GM19043 (cell line): ENCODE measurements around the gene OLAH.
A peak's percentile ranks its signal among the peaks of the same experiment; 100 is the strongest.

ENCODE experiments used
- ATAC-seq: cut with Tn5 transposase; IDR thresholded peaks from one replicate; pipeline ENCODE4 v1.9.1; 2021; ENCODE audit warnings: low read depth; ENCODE audit not compliant: unreplicated experiment

OLAH gene

DNA sequence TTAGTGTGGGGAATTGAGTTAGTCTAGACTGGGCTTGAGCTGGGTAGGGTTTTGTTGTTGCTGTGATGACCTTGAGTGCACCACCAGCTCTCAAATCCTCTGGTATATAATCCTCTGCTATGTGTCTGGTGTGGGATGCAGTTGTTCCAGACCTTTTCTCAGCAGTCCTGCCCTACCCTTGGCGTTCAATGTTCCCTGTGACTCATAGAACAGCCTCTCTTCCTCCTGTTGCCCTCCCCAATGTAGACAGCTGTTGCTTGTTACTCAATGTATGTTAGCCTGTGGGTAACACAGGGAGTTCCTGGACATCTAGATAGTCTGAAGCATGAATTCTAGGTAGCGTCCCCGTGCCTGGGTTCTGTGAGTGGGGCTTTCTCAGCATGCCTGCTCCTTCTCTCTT is 25.1 kb downstream of the OLAH start:
- no peak for ATAC-seq

DNA sequence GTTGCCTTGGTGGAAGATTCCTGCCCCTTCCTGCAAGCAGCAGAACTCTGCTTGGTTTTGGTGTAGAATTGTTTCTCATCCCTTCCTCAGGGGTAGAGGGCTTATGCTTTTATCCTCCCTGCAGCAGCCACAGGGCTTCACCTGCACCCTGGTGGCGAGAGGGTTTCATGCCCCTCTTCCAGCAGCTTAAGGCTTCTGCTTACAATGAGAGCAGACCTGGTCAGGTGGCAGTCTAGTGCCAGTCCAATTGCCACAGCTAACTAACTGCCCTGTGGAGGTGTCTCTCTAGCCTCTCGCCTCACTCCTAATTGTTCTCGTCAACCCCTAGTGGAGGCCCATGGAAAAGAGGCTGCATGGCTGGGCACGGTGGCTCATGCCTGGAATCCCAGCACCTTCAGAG is 25.5 kb downstream of the OLAH start:
- ATAC-seq: no peak

- no peak for ATAC-seq
These were observed 28.6 kb downstream of the OLAH start for GRCh38 chr10:15072358-15072757.

DNA sequence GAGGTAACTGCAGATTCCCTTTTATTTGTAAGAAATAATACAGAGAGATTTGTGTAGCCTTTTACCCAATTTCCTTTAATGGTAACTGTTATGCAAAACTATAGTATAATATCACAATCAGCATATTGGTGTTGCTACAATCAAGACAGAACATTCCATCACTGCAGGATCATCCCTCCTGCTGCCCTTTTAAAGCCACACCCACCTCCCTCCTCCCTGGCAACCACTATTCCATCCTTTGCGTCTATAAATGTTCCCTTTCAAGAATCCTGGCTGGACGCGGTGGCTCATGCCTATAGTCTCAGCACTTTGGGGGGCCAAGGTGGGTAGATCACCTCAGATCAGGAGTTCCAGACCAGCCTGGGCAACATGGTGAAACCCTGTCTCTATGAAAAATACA is 31.7 kb downstream of the OLAH start:
- ATAC-seq: no peak

- no peak for ATAC-seq
These were observed 40.1 kb downstream of the OLAH start for GRCh38 chr10:15083674-15084501.

DNA sequence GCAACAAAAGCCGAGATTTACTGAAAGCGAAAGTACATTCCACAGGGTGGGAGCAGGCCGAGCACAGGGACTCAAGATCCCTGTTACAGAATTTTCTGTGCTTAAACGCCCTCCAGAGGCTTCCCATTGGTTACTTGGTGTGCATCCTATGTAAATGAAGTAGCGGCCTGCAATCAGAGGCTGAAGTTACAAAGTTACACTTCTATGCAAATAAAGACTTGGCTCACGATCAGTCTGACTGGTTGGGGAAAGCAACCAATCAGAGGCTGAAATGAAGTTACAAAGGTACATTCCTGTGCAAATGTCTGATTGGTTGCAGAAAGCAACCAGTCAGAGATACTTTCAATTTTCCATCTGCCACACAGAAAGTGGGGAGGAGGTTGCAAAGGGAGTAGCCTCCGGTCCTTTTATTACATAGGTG is 40.8 kb downstream of the OLAH start:
- ATAC-seq: no peak

DNA sequence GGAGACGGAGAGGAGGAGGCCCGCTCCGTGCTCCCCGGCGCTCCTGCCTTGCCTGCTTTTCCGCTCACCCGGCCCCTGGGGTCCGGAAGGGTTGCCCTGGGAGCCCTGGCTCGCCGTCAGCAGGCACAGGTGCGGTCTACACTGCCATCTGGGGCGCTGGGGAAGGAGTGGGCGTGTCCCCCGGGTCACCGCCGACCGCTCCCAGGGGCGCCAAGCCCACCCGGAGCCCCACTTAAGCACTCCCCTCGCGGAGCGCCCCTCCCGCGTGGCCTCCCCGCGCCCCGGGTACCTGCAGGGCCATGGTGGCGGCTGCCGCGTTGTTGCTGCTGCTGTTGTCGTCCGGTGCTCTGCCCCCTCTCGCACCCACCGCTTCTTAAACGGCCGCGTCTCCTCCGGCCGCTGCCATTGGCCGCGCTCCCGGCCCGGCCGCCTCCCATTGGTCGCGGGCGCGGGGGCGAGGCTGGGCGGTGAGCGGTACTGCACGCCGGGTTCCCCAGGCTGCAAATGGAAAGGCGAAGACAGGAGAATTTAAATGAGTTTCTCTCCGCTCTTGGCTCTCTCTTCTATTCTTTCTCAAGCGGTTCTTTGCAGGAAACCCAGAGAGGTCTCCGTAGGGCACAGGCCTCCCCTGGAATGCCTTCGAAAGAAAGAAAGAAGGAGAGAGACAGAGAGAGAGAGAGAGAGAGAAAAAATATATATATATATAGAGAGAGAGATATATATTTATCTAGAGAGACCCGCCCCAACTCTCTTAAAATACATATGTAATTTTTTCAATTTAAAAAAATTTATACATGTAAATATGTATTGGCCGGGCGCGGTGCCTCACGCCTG is 44.9 kb downstream of the OLAH start, which contains the start of gene ACBD7:
ACBD7 (minus strand) TSS at position 349 of the 834 bp plus-strand sequence; CDS start at position 301, 48 bp downstream.
- ATAC-seq: peak; percentile 100

GRCh38 chr10:15091418-15091817 is 47.7 kb downstream of the OLAH start:
- no peak for ATAC-seq

GRCh38 chr10:15092855-15093408 is 49.2 kb downstream of the OLAH start:
- no peak for ATAC-seq

DNA sequence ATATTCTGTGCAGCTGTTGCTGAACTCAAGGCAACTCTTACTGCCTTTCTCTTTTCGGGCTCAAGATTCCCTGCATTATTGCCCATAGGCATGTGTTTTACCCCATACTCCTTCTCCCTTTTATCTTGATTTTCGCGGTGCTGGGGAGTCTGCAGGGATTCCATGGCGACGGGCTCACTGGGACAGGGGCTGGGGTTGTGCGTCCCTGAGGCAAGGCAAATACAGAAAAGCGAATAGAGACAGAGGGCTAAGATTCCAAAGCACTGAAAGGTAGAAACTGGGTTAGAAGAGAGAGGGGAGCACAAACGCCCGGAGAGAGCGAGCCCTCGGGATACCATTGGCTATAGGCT is 52.9 kb downstream of the OLAH start:
- peak; percentile 9 for ATAC-seq

GRCh38 chr10:15097011-15097812 is 53.5 kb downstream of the OLAH start, which contains the start of gene RPP38:
Gene RPP38 (plus strand): TSS chr10:15097355. CDS start chr10:15103315, 5,960 bp downstream.
- ATAC-seq: peak; percentile 73

DNA sequence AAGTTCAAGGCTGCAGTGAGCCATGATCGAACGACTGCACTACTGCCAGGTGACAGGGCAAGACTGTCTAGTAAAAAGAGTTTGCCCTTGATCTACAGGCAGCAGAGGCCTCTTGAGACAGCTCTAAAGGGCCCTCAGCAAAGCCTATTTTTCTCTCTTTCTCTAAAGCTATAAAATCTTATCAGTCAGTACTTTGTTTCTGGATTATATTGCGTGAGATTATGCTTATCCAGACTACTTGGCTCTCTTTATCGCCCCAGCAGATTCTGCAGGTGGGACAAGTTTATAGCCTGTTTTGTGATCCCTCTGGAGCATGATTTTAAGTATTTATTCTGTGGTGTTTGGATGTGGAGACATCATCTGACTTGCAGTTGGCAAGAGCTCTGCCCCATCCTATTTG is 56.1 kb downstream of the OLAH start:
- ATAC-seq: no peak

- no peak for ATAC-seq
These were observed 59.8 kb downstream of the OLAH start for GRCh38 chr10:15103513-15103912.

- no peak for ATAC-seq
These were observed 62.7 kb downstream of the OLAH start for GRCh38 chr10:15106352-15107013.

DNA sequence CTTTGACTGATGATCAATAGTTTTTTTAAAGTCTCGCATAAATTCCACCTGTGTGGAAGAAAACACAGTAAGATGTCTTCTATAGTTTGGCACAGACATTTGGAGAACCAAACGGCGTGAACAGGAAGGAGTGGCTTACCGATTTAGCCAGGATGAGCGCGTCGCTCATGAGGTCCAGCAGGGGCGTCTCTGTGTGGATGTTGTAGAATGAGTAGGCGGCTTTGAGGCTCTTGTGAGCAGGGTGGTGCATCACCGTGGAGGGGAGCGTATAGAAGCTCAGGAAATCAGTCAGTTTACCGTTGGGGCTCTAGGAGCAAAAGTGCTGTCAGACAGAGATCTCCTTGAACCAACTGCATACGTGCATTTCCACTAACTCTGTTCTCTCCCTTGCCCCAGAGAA is 68.9 kb downstream of the OLAH start:
- no peak for ATAC-seq

DNA sequence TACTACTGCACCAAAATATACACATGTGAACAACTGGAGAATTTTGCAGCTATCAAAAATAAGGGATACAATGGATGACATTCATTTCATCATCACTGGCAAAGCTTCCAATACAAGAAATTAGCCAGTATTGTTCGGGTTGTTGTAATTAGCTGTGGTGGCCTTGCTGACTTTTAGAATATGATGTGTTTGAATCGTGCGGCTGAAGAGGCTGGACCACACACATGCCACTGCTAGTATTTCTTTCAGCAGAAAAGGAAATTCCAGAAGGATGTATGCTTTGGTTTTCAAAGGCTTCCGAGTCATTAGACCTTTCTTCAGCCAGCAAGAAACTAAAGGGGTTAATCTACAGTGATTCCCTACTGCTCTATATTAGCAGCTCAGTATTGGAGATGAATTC is 70.0 kb downstream of the OLAH start:
- no peak for ATAC-seq

GRCh38 chr10:15116225-15116624 is 72.5 kb downstream of the OLAH start:
- no peak for ATAC-seq

DNA sequence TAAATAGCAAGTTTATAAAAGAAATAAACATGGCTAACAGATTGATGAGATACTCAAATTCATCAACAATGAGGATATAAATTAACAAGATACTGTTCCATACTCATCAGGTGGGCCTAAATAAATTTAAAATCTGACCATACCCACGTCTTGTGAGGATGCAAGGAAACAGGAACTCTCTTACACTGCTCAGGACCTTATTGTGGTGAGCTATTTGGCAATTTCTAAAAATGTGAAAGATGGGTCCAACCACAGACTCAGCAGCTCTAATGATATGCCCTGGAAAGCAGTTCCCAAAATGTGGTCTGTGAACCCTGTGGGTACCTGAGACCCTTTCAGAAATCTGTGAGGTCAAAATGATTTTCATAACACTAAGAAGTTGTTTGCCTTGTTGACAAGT is 74.9 kb downstream of the OLAH start:
- no peak for ATAC-seq

GRCh38 chr10:15120523-15120922 is 76.8 kb downstream of the OLAH start:
- no peak for ATAC-seq

GRCh38 chr10:15121707-15122106 is 78.0 kb downstream of the OLAH start:
- ATAC-seq: no peak
